HG02973 (cell line): ENCODE measurements around the gene GARRE1.
"Not testable (repeated sequence)": the region's sequence is repeated elsewhere in the genome, so short reads cannot be mapped to it uniquely, and the experiment has no call there.

ENCODE experiments used
- ATAC-seq: cut with Tn5 transposase; IDR thresholded peaks from one replicate; pipeline ENCODE4 v1.9.1; 2021; ENCODE audit warnings: moderate library complexity; ENCODE audit not compliant: unreplicated experiment

Gene GARRE1

GRCh38 chr19:34254046-34254697, at the start of gene GARRE1:
GARRE1 (plus strand) TSS chr19:34254554; CDS start chr19:34300474, 45,920 bp downstream.
- peak; percentile 91 for ATAC-seq

GRCh38 chr19:34205324-34205723, 49.0 kb upstream of the GARRE1 start:
- ATAC-seq: not testable (repeated sequence)

GRCh38 chr19:34208291-34208884, 46.0 kb upstream of the GARRE1 start:
- no peak for ATAC-seq

- ATAC-seq: no peak
Measured at GRCh38 chr19:34209726-34210125, 44.6 kb upstream of the GARRE1 start.

GRCh38 chr19:34213283-34213682, 41.1 kb upstream of the GARRE1 start:
- no peak for ATAC-seq

GRCh38 chr19:34214040-34214439, 40.3 kb upstream of the GARRE1 start:
- ATAC-seq: no peak

GRCh38 chr19:34215006-34215665, 39.2 kb upstream of the GARRE1 start:
- ATAC-seq: no peak

- no peak for ATAC-seq
Measured at GRCh38 chr19:34215666-34216038, 38.7 kb upstream of the GARRE1 start.

GRCh38 chr19:34216745-34217219, 37.6 kb upstream of the GARRE1 start:
- ATAC-seq: not testable (repeated sequence)

- ATAC-seq: peak; percentile 67
Measured at GRCh38 chr19:34217952-34218817, 36.2 kb upstream of the GARRE1 start.

GRCh38 chr19:34218818-34219164, 35.6 kb upstream of the GARRE1 start:
- no peak for ATAC-seq

GRCh38 chr19:34220472-34221063, 33.8 kb upstream of the GARRE1 start:
- no peak for ATAC-seq

GRCh38 chr19:34222386-34222785, 32.0 kb upstream of the GARRE1 start:
- ATAC-seq: no peak

GRCh38 chr19:34224996-34225658, 29.2 kb upstream of the GARRE1 start:
- no peak for ATAC-seq

GRCh38 chr19:34225659-34226015, 28.7 kb upstream of the GARRE1 start:
- no peak for ATAC-seq

GRCh38 chr19:34226036-34226435, 28.3 kb upstream of the GARRE1 start:
- no peak for ATAC-seq

- no peak for ATAC-seq
Measured at GRCh38 chr19:34228347-34228746, 26.0 kb upstream of the GARRE1 start.

GRCh38 chr19:34228762-34229161, 25.6 kb upstream of the GARRE1 start:
- no peak for ATAC-seq

- no peak for ATAC-seq
Measured at GRCh38 chr19:34229721-34230120, 24.6 kb upstream of the GARRE1 start.

- no peak for ATAC-seq
Measured at GRCh38 chr19:34230820-34231219, 23.5 kb upstream of the GARRE1 start.
